NCI-H146 treated with DMSO at 0.1 percent for 48 hours (cell line): ENCODE measurements around the gene MINDY4.

Experiments used
- DNase-seq: peaks from one replicate; lab custom pipeline; 2025; ENCODE audit not compliant: unreplicated experiment; lab: John Stamatoyannopoulos, UW

The MINDY4 gene

DNA sequence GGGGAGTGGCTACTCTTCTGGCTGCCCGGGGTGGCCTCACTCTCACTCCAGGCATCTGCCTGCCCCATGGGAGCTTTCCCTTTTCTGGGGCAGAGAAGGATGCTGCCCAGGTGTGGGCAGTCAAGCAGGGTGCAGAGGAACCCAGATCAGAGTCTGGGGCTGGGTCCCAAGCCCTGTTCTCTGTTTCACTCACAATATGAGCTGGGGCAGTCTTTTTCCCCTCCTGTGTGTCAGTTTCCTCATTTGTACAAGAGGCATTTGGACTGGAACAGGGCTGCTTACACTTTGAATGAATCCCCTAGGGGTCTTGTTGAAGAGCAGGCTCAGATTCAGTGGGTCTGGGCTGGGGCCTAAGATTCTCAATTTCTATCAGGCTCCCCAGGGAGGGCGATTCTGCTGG lies 102.0 kb downstream of the MINDY4 start:
- DNase-seq, result no peak

DNA sequence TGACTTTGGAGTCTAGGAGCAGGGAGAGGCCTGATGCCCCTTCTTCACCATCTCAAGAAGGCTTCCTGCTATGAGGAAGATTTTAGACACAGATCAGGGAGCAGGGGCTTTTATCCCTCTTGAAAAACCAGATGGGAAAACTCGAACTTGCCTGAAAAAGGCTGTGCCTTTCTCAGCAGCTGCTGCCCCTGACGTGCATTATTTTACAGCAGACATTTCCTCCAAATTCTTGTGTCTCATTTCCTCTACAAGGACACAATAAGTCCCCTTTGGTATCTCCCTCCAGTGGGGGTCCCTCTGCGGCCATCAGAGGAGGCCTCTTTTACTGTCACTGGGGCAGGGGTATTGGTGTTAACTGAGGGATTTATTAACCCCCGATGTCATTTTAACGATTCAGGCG lies 102.4 kb downstream of the MINDY4 start:
- DNase-seq, result no peak

DNA sequence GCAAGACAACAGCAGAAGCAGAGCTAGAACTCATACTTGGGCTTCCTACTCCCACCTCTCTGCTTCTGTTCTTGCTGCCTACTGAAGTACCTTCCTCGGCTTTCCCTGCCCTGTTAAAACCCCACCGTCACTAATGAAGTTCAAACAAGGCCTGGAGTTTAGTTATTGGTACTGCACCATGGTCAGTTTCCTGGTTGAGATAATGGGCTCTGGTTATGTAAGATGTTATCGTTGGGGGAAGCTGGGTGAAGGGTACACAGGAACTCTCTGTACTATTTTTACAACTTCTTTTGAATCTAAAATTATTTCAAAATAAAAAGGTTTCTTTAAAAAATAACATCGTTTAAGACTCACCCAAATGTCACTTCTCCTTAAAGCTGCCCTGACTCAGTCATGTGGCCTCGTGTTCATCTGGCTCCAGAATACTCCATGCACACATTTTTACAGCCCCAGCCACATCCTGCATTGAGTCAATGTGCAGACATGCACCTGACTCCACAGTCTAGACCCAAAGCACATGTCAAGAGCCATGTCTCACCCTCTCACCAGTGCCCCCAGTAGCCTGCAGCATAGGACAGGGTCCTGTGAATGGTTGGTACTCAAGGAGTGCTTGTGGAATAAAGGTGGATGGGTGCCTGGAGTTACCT lies 103.6 kb downstream of the MINDY4 start:
- DNase-seq, result no peak

DNA sequence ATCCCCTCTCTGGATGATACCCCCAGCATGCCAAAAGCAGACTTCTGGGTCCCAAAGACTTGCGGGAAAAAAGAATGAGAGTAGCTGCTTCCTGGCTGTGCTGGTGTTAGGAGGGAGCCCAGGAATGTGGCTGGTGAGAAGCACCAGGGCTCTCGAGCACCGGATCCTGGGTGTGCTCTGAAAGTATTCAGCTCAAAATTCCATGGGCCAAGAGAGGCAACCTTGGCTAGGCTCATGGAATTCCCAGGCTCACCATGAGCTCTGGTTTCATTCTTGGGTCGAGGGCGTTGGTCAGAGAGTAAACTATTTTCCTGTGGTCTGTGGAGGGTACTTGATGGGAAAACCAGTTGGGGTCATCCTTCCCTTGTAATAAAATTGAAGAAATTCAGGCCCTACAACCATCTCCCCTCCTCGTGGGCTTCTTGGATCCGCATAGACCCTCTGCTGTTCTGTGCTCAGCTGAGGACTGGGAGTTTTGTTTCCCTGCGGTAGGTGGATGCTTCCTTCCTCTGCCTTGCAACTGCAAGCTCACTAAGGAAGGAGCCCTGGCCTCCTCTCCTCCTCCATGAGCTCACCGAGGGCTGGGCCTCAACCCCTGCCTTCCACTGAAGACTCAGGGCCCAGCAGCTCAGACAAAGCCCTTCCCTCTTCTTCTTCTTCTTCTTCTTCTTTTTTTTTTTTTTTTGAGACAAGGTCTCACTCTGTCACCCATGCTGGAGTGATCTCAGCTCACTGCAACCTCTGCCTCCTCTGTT lies 106.0 kb downstream of the MINDY4 start:
- no peak for DNase-seq

DNA sequence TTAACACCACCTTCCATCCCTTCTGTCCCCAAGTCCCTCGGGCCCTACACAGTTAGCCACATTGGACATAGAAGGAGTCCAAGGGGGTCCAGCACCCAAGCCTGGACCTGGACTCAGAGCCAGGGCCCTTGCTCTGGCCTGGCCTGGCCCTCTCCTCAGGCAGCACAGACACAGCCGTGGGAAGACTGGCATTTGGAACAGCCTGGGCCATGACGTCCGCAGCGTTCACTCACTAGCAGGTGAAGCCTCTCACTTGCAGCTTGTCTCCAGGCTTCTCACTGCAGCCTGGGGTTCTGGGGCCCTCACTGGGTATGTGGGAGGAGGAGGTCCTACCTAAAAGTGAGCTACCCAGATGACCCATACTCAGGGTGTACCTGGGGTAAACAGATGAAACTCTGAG lies 106.8 kb downstream of the MINDY4 start:
- no peak for DNase-seq

DNA sequence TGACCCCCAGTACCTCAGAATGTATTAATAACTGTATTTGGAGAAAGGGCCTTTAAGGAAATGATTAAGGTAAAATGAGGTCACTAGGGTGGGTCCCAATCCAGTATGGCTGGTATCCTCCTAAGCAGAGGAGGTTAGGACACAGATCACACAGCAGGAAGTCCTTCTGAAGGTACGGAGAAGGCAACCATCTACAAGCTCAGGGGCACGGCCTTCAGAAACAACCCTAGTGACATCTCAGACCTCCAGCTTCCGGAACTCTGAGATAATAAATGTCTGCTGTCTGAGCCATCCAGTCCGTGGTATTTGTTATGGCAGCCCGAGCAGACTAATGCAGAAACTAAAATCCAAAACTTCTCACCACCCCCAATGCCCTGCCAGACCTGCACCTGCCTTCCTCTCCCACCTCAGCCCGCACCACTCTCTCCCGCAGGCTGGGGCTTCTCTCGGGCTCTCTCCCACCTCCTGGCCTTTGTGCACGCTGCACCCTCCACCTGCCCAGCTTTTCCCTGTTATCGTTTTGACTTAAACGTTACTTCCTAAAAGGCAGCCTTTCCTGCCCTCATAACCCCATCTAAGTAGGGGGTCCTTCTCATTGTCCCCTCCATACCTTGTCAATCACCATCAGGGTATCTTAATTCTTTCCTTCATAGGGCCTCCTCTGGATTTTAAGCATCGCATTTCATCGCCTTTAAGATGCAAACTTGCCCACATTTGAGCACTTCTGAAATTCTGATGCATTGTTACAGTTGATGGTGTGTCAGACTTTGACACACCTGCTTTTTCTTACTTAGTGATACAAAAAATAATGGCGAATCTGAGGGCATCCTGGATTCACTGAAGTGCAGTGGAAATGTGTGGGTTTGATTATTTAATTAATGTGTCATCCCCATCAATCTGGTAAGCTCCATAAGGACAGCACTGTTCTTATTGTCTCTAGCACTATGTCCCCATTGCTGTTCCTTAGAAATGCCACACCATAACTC lies 108.2 kb downstream of the MINDY4 start:
- DNase-seq, result no peak

DNA sequence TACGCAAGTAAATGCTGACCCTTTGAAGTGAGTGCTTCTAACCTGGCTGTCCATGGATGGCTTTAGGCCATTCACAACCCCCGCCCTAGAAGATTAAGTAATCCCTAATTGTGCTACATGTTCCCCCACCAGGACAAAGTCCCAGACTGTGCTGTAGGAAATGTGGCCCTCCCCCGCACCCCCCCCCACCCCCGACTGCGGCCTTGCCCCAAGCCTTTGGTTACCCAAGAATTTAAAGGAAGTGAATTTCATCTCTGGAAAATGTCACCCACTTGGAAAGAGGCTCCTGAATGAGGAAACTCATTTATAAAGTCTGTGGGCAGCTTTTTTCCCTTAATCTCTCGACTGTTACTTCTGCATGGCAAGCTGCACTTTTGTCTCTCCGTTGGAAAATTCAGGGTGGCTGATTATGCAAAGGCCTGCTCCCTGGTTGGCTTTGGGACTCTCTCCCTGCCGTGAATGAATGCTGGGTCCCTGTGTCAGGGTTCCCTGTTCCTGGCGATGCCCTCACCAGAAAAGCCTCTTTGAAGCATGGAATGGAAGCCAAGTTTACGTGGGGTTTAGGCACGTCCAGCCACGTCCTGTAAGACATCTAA lies 109.0 kb downstream of the MINDY4 start:
- no peak for DNase-seq

DNA sequence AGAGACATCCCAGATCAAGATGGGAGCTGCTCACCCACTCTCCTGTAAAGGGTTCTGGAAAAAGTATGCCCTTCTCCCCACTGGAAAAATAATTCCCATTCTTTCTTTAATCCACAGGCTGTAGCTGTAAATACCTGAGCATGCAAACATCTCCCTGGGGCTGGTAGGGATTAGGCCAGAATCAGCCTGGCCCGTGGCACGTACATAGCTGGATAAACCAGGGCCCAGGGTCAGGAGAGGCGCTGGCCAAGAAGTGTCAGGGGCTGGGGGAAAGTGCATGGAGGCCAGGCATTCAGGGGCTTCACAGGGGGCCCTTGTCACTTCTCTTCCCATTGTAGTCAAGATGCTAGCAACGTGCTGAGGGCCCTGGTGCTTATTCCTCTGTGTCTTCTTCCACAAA lies 109.7 kb downstream of the MINDY4 start:
- no peak for DNase-seq

DNA sequence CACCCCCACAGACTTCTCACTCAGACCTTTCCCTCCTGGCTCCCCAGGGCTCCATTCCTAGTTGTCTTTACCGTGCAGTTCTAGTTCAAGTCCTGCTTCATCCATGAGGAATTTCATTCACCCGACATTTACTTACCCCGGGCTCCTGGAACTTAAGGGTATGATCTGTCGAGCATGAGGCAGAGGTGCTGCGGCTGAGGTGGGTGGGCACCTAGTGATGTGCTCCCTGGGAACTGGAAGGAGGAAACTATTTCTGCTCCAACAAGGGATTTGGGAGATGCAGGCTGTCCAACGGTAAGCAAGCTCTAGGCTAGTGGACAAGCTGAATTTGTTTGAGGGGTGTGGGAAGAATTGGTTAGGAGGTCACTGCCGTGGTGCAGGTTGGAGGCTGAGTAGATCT lies 110.2 kb downstream of the MINDY4 start:
- no peak for DNase-seq

DNA sequence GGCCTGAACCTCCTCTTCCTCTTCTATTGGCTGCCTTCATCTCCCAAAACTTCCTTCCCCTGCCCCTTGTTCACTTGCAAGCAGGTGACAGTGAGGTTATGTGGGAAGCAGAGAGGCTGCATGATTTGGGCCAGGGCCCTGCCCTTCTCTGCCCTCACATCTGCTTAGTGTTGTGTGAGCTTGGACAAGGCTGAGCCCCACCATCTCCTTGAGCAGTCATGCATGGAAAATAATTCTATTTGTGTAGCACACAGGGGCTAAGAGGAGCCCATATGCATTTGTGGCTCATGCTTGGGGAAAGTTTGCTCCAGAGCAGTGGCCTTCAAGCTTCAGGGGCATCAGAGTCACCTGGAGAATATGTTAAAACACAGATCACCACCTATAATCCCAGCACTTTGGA lies 113.7 kb downstream of the MINDY4 start:
- no peak for DNase-seq

DNA sequence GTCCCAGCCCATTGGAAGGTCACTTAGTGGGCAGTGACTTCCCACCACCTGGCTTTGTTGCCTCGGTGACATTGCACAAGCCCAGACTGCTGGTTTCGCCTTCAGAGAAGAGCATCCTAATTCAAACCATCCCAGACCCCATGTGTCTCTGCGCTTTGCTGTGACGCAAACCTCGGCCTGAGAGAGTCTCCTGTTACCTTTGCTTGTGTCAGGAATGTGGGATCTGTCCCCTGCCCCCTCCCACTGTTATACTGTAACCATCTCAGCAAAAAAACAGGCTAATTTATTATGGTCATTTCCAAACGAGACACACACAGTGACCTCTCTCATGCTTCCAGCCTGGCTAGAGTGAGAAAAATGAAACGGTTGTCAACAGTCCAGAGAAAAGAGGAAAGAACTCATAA lies 115.4 kb downstream of the MINDY4 start:
- no peak for DNase-seq

DNA sequence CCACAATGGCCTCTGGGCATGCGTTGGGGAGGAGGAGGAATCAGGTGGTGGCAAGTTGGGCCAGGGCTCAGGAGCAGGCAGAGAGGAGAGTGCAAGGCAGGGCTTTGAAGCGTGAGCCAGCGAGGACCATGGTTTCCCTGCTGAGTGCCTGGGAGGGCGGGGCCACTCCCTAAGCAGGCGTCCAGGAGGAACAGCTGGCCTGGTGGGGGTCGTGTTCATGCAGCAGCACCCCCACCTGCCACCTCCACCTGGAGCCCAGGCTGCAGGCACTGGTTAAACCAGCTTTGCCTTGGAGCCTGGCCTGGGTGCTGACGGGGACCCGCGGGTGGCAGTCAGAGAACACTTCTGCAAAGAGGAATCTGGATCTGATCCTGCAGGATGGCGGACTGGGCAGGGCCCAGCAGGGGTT lies 116.3 kb downstream of the MINDY4 start:
- no peak for DNase-seq

DNA sequence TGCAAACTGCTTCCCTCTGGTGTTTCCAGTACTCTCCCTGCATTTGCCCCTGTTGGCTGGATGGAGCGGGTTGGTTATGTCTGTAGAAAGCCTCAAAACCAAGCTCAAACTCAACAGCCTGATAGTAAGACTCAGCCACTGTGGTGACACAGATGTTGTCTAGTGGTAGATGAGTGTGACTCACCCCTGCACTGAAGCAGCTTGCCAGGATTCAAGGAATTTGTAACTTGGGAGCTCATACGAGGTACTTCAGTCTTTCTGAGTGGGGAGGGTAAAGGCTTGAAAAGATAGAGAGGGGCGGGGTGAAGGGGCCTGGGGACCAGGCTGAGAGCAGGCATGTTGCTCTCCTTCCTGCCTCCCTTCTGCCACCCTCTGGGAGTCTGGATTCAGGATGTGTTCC lies 117.5 kb downstream of the MINDY4 start:
- DNase-seq, result no peak

DNA sequence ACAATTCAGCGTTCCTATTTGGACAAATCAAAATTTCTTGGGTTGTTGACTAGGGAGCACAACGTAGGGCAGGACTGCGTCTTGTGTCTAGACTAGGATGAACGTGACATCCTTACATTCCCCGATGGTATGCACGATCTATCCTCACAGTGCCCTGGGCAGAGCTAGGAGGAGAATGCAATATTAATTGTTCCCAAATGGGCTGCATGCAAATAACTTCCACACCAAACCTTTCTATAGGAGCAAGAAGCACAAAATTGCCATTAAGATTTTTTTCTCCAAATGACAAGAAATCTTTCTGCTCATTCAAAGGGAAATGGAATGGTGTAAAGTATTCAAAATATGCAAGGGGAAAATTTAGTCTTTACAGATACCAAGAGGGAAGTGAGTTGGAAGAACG lies 119.0 kb downstream of the MINDY4 start:
- no peak for DNase-seq

DNA sequence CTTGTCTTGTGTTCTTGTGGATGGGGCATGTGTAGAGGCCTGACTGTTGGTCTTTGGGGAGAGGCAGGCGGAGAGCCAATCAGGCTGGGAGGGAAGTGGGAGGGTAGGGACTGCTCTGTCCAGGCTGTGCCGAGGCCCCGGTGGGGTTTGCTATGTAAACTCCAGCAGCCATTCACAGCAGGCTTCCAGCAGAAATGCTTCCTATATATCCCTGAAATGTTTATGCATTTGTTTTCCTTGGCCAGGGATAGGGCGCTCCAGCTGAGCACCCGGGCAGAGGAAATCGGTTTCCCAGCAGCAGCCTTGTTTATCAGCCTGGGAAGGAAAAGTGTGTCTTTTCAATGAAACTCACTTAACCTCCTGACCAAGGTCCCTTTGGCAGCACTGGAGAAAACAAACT lies 122.1 kb downstream of the MINDY4 start:
- no peak for DNase-seq

DNA sequence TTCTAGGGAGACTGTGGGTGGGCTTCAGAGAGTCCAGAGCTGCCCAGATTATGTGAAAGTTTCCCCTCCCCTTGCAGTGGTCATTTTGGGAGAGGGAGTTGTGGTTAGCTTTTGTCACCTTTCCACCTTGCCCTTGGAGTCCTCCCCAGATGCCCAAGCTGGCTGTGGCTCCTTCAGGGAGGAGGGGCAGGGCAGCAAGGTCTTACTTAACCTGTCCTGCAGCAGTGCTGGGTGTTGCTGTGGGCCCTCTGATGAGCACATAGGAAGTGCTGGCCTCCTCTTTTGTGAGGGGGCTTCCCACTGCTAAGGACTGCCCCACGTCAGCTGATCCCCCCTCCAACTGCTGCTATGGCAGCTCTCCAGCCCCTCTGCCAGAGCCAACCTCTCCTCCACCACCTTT lies 122.8 kb downstream of the MINDY4 start:
- DNase-seq, result no peak

DNA sequence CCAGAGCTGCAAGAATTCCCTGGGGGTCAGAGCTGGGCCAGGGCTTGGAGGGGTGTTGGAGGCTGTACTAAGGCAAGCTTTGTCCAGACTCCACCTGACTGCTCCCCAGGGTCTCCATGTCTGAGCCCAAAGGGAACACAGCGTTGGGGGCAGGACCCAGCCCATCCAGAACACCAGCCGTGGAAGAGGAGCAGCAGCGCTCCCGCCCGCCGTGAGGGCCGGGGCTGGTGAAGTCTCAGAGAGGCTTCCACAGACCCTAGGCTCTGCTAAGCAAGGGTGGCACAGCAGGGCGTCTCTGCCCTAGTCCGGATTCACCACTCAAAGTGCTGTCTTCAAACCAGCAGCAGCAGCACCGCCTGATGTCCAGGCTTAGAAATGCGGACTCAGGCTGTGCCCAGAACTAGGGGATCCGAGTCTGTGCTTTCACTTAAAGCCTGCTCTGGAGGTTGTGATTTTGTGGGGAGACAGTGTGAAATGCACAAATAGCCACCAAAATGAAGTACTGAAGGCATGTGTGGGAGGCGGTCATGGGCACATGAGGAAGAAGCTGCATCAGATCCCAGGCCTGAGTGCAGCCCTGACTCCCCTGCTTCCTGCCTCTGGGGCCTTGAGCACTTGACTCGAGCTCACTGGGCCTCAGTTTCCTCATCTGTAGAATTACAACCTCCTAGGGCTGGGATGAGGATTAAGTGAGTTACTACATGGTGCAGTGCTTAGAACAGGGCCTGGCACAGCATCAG lies 123.8 kb downstream of the MINDY4 start:
- no peak for DNase-seq

DNA sequence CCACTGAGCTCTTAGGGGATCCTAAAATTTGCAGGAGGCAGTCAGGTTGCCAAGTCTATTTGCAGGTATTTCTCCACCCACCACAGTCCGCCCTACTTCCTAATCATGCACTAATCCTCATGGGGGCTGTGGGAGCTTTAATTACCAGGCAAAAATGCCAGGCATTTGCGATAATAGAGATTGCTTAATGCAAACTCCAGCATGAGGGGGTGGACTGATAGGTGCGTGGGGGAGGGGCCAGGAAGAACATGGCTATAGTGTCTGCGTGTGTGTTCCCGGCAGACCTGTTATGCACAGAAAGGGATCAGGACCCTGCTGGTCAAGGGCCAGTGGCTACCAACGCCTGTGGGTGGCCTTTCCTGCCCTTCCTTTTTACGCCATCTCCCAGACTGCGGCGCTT lies 124.8 kb downstream of the MINDY4 start:
- DNase-seq, result no peak

DNA sequence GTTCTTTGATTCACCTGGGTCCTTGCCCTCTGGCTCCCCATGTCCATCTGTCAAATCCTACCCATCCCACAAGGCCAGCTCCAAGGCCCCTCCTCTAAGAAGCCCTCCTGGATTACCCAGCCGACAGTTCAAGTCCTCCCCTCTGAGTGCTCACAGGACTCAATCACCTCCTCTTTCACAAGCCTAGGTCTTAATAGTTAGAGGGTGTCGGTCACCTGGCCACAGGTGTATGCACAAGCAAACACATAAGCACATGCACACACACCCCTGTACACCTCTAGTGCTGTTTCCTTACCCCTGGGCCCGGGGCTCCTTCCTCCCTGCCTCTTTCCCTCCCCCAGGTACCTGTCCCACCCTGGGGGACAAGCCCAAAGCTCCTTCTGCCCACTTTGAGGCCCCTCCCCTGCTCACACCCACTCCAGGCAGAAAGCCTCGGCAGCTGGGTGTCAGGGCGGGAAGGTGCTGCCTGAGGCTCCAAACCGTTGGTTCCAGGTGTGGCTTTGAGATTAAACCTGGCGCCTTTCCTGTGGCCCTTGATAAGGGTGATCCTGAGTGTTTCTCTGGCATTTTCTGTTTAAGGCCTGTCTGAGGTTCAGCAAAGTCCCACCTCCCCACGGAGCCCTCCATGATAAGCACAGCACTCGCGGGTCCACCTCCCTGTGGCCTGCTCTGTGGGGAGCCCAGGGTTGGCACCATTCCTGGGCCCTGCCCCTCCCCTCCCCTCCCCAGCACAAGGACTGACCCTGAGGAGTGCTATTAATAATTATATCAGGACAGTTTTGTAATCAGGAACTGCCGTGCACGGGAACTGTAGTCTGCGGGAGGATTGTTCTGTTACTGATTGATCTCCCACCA lies 125.8 kb downstream of the MINDY4 start:
- no peak for DNase-seq

DNA sequence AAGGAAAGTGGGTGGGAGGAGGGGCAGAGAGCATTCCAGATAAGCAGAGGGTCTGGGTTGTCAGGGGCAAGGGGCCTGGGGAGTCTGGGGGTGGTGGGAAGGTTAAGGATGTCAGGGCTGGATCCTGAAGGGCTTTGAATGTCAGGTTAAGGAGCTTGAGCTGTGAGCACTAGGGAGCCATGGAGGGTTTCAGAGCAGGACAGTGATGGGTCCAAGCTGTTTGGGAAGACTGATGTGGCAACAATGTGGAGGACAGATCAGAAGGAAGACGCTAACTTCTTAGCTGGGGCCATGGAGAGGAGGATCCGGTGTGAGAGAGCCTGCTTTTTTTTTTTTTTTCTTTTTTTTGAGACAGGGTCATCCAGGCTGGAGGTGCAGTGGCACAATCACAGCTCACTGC lies 126.6 kb downstream of the MINDY4 start:
- no peak for DNase-seq
